ENCODE data around the gene NTN3. TPM values are rescaled to one million over a fixed set of nuclear protein-coding genes. Genes with fewer than 3 reads are reported as not detected.
"Not testable (repeated sequence)": the region's sequence is repeated elsewhere in the genome, so short reads cannot be mapped to it uniquely, and the experiment has no call there.

The NTN3 gene
- total and polyA plus RNA-seq, 10 donors, result 0.03 to 0.28 (median 0.13) TPM; not detected in 5

- peak; percentile 70 for DNase-seq
- H3K27ac ChIP-seq, result peak overlapping the region in 7 of 8 donors; percentile 58 to 89 (median 79)
- intact Hi-C loops (cut with DNase I; ENCODE audit: low total_unique reads), result loop anchor here (10.0 kb wide), 1 partner anchor 65 kb away; no protein-coding TSS in a partner anchor
- no peaks in the 10 kb centered on the region for H3K9me3 ChIP-seq
- TF ChIP-seq POLR2A (IDR thresholded peaks at IDR 0.05), result no peak
- TF ChIP-seq, protein P1, sequence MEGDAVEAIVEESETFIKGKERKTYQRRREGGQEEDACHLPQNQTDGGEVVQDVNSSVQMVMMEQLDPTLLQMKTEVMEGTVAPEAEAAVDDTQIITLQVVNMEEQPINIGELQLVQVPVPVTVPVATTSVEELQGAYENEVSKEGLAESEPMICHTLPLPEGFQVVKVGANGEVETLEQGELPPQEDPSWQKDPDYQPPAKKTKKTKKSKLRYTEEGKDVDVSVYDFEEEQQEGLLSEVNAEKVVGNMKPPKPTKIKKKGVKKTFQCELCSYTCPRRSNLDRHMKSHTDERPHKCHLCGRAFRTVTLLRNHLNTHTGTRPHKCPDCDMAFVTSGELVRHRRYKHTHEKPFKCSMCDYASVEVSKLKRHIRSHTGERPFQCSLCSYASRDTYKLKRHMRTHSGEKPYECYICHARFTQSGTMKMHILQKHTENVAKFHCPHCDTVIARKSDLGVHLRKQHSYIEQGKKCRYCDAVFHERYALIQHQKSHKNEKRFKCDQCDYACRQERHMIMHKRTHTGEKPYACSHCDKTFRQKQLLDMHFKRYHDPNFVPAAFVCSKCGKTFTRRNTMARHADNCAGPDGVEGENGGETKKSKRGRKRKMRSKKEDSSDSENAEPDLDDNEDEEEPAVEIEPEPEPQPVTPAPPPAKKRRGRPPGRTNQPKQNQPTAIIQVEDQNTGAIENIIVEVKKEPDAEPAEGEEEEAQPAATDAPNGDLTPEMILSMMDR (IDR thresholded peaks at IDR 0.05 in 8 of 11, conservative IDR thresholded peaks at IDR 0.05 in 3 of 11), result peak in 2 of 11 experiments; percentile 6 to 21
- peak overlapping the region; percentile 55 to 92 (median 86) for H3K4me3 ChIP-seq
- WGBS, 5 donors, result 3 to 7% (median 4%) methylated on average over 27 to 46 of the region's 46 CpGs
- H3K36me3 ChIP-seq, result peaks cover 0 to 39% (median 14%) of the 10 kb centered on the region in 6 donors
- no peaks in the 10 kb centered on the region for H3K27me3 ChIP-seq (replicated peaks in 1 of 7)
- peaks cover 7 to 33% (median 21%) of the 10 kb centered on the region in 6 donors for H3K4me1 ChIP-seq
These were observed 41.1 kb upstream of the NTN3 start for GRCh38 chr16:2429771-2430663.

GRCh38 chr16:2432286-2432685 lies 38.8 kb upstream of the NTN3 start:
- Histone ChIP-seq H3K9me3 (no peaks in the 10 kb centered on the region), H3K4me1 (peaks cover 7 to 33% (median 21%) of the 10 kb centered on the region in 6 donors), H3K36me3 (peaks cover 0 to 60% (median 22%) of the 10 kb centered on the region in 6 donors), H3K27me3 (replicated peaks in 1 of 7) (no peaks in the 10 kb centered on the region), H3K27ac (no peak overlapping the region), H3K4me3 (no peak overlapping the region)
- intact Hi-C loops (cut with DNase I; ENCODE audit: low total_unique reads), result loop anchor here (10.0 kb wide), 1 partner anchor 63 kb away; no protein-coding TSS in a partner anchor
- TF ChIP-seq, protein P1 (IDR thresholded peaks at IDR 0.05 in 8 of 11, conservative IDR thresholded peaks at IDR 0.05 in 3 of 11), result no peak
- TF ChIP-seq POLR2A (IDR thresholded peaks at IDR 0.05), result no peak
- no peak for TF ChIP-seq POLR2AphosphoS5 (IDR thresholded peaks at IDR 0.05)
- DNase-seq, result peak; percentile 36
- 96 to 99% (median 97%) methylated on average over 6 of the region's 6 CpGs for WGBS, 5 donors

DNA sequence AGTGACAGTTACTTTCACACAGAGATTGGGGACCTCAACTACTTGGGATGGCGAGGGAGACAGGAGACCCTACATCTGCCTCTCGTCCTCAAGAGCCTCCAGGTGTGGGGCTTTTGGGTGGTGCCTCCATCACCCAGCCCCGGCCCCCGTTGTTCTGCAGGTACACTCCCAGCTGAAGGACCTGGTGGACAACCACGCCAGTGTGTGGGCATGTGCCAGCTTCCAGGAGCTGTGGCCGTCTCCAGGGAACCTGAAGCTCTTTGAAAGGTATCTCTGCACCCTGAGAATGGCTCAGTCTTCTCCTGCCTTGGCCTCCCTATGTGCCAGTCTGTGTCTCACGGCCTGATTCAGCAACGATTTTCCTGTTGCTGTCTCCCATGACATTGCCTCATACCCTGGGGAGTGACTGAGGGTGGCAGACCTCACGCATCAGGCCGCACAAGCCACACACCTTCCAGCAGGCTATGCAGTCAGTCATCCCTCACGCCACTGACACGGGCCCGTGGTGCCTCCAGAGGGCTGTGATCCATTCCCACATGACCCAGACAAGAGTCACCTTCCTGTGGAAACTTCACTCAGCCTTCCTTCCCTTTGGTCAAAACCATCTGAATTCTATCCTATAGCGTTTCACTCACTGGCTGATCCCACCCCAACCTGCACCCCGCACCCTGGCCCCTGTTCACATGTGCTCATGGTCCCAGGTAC lies 38.1 kb upstream of the NTN3 start:
- intact Hi-C loops (cut with DNase I; ENCODE audit: low total_unique reads), result loop anchor here (10.0 kb wide), 1 partner anchor 62 kb away; no protein-coding TSS in a partner anchor
- no peaks in the 10 kb centered on the region for H3K9me3 ChIP-seq
- 89 to 94% (median 93%) methylated on average over 13 to 15 of the region's 15 CpGs for WGBS, 5 donors
- TF ChIP-seq, protein P1 (IDR thresholded peaks at IDR 0.05 in 8 of 11, conservative IDR thresholded peaks at IDR 0.05 in 3 of 11), result no peak
- TF ChIP-seq POLR2A (IDR thresholded peaks at IDR 0.05) (no peak), POLR2AphosphoS5 (IDR thresholded peaks at IDR 0.05) (no peak)
- peak; percentile 50 for DNase-seq
- no peaks in the 10 kb centered on the region for H3K27me3 ChIP-seq (replicated peaks in 1 of 7)
- H3K4me3 ChIP-seq, result no peak overlapping the region
- H3K27ac ChIP-seq, result no peak overlapping the region
- peaks cover 7 to 29% (median 21%) of the 10 kb centered on the region in 6 donors for H3K4me1 ChIP-seq
- H3K36me3 ChIP-seq, result peaks cover 0 to 67% (median 24%) of the 10 kb centered on the region in 6 donors

GRCh38 chr16:2435236-2435635 lies 35.9 kb upstream of the NTN3 start:
- Histone ChIP-seq H3K36me3 (peaks cover 0 to 90% (median 25%) of the 10 kb centered on the region in 6 donors), H3K4me1 (peaks cover 3 to 18% (median 7%) of the 10 kb centered on the region in 6 donors)
- intact Hi-C loops (cut with DNase I; ENCODE audit: low total_unique reads), result loop anchor here (10.0 kb wide), 1 partner anchor 60 kb away; no protein-coding TSS in a partner anchor
- H3K9me3 ChIP-seq; H3K4me3 ChIP-seq; H3K27ac ChIP-seq; H3K27me3 ChIP-seq (replicated peaks in 1 of 7): not testable (repeated sequence)
- 84 to 97% (median 94%) methylated on average over 3 to 4 of the region's 4 CpGs for WGBS, 5 donors
- peak; percentile 9 for DNase-seq
